GM18517 (cell line): ENCODE data around the gene HBQ1.
"Not testable (repeated sequence)": the region's sequence is repeated elsewhere in the genome, so short reads cannot be mapped to it uniquely, and the experiment has no call there.

Source experiments
- ATAC-seq: cut with Tn5 transposase; IDR thresholded peaks from one replicate; pipeline ENCODE4 v1.9.1; 2021; ENCODE audit warnings: mild to moderate bottlenecking, moderate library complexity; ENCODE audit not compliant: unreplicated experiment

Gene HBQ1

GRCh38 chr16:175011-175949 lies 5.0 kb upstream of the HBQ1 start:
- ATAC-seq = no peak

GRCh38 chr16:176006-176405 lies 4.3 kb upstream of the HBQ1 start:
- not testable (repeated sequence) for ATAC-seq

- ATAC-seq = not testable (repeated sequence)
These were observed 3.5 kb upstream of the HBQ1 start, which contains the start of gene HBA1 for GRCh38 chr16:176477-177382. HBA1 (plus strand) TSS chr16:176680; CDS start chr16:176717, 37 bp downstream.

- no peak for ATAC-seq
These were observed 2.9 kb upstream of the HBQ1 start for GRCh38 chr16:177394-177822.

- ATAC-seq = no peak
These were observed 2.1 kb upstream of the HBQ1 start for GRCh38 chr16:177981-178667.

GRCh38 chr16:178668-179015 lies 1.6 kb upstream of the HBQ1 start:
- no peak for ATAC-seq

- no peak for ATAC-seq
These were observed 807 bp upstream of the HBQ1 start for GRCh38 chr16:179211-180092.

- no peak for ATAC-seq
These were observed 664 bp downstream of the HBQ1 start for GRCh38 chr16:180681-181564.

- ATAC-seq = no peak
These were observed 1.3 kb downstream of the HBQ1 start for GRCh38 chr16:181565-182021.

- ATAC-seq = no peak
These were observed 2.7 kb downstream of the HBQ1 start for GRCh38 chr16:183005-183404.

GRCh38 chr16:185213-185612 lies 5.0 kb downstream of the HBQ1 start:
- no peak for ATAC-seq

- no peak for ATAC-seq
These were observed 5.4 kb downstream of the HBQ1 start for GRCh38 chr16:185691-186090.

GRCh38 chr16:187330-187729 lies 7.1 kb downstream of the HBQ1 start:
- ATAC-seq = no peak

- no peak for ATAC-seq
These were observed 8.4 kb downstream of the HBQ1 start for GRCh38 chr16:188674-189073.

- no peak for ATAC-seq
These were observed 9.4 kb downstream of the HBQ1 start for GRCh38 chr16:189604-190186.

GRCh38 chr16:191831-192230 lies 11.6 kb downstream of the HBQ1 start:
- ATAC-seq = no peak

- no peak for ATAC-seq
These were observed 12.4 kb downstream of the HBQ1 start for GRCh38 chr16:192686-193085.

- no peak for ATAC-seq
These were observed 13.2 kb downstream of the HBQ1 start for GRCh38 chr16:193441-193840.

GRCh38 chr16:194516-194915 lies 14.3 kb downstream of the HBQ1 start:
- ATAC-seq = no peak
